DOHH2 (cell line): ENCODE measurements around the gene RAD51B.

Experiments used
- EZH2phosphoT487 ChIP-seq: fragments of 200-600 bp; sonication (generic); IDR thresholded peaks from 2 replicates; pipeline ENCODE4 v1.6.1; 2017; ENCODE audit warnings: borderline replicate concordance, mild to moderate bottlenecking, antibody characterized with exemption, low read length, moderate library complexity, mixed read lengths
- TF ChIP-seq, protein P1 (sequence below): fragments of 200-600 bp; sonication (generic); IDR thresholded peaks from one replicate; pipeline ENCODE4 v1.5.1; 2014; ENCODE audit warnings: antibody characterized with exemption, mild to moderate bottlenecking, low read depth, low read length; ENCODE audit not compliant: poor library complexity, severe bottlenecking

DNA sequence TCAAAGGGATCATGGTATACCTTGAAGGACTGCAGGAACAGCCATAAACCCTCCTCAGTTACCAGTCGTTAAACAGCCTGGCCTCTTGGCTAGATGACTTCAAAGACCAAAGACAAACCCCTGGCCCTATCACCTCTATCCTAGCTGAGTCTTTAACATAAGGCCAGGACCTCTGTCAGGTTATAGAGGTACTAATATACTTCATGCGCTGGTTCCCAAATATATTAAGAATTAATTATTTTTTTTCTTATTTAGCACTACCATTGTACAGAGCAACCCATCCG, 459.8 kb downstream of the RAD51B start:
- TF ChIP-seq, protein P1, sequence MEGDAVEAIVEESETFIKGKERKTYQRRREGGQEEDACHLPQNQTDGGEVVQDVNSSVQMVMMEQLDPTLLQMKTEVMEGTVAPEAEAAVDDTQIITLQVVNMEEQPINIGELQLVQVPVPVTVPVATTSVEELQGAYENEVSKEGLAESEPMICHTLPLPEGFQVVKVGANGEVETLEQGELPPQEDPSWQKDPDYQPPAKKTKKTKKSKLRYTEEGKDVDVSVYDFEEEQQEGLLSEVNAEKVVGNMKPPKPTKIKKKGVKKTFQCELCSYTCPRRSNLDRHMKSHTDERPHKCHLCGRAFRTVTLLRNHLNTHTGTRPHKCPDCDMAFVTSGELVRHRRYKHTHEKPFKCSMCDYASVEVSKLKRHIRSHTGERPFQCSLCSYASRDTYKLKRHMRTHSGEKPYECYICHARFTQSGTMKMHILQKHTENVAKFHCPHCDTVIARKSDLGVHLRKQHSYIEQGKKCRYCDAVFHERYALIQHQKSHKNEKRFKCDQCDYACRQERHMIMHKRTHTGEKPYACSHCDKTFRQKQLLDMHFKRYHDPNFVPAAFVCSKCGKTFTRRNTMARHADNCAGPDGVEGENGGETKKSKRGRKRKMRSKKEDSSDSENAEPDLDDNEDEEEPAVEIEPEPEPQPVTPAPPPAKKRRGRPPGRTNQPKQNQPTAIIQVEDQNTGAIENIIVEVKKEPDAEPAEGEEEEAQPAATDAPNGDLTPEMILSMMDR: no peak
- no peak for TF ChIP-seq EZH2phosphoT487
